HK-2 (cell line): ENCODE measurements around the gene ANO2.

ENCODE experiments used
- DNase-seq: peaks from one replicate; pipeline ENCODE4 v3.0.0-alpha.2; 2018; ENCODE audit not compliant: unreplicated experiment

ANO2 gene

GRCh38 chr12:5778821-5779220, 166.2 kb downstream of the ANO2 start:
- DNase-seq: no peak

- DNase-seq: no peak
These were observed 167.6 kb downstream of the ANO2 start for GRCh38 chr12:5777451-5777850.

- no peak for DNase-seq
These were observed 169.0 kb downstream of the ANO2 start for GRCh38 chr12:5776091-5776490.

GRCh38 chr12:5773550-5773949, 171.5 kb downstream of the ANO2 start:
- no peak for DNase-seq

- no peak for DNase-seq
These were observed 173.3 kb downstream of the ANO2 start for GRCh38 chr12:5771756-5772155.

- DNase-seq: no peak
These were observed 174.3 kb downstream of the ANO2 start for GRCh38 chr12:5770727-5771126.

GRCh38 chr12:5768581-5769196, 176.4 kb downstream of the ANO2 start:
- no peak for DNase-seq

- DNase-seq: no peak
These were observed 176.9 kb downstream of the ANO2 start for GRCh38 chr12:5768171-5768570.

- no peak for DNase-seq
These were observed 186.7 kb downstream of the ANO2 start for GRCh38 chr12:5758347-5758746.

GRCh38 chr12:5756338-5756842, 188.7 kb downstream of the ANO2 start:
- no peak for DNase-seq

GRCh38 chr12:5748027-5748426, 197.0 kb downstream of the ANO2 start:
- DNase-seq: no peak

- no peak for DNase-seq
These were observed 198.1 kb downstream of the ANO2 start for GRCh38 chr12:5746917-5747316.

- DNase-seq: no peak
These were observed 198.8 kb downstream of the ANO2 start for GRCh38 chr12:5746036-5746908.

GRCh38 chr12:5745251-5745888, 199.7 kb downstream of the ANO2 start:
- peak; percentile 78 for DNase-seq

GRCh38 chr12:5742258-5742657, 202.8 kb downstream of the ANO2 start:
- DNase-seq: no peak

- no peak for DNase-seq
These were observed 205.1 kb downstream of the ANO2 start for GRCh38 chr12:5739917-5740316.

GRCh38 chr12:5737778-5738177, 207.3 kb downstream of the ANO2 start:
- DNase-seq: no peak

- no peak for DNase-seq
These were observed 208.5 kb downstream of the ANO2 start for GRCh38 chr12:5736527-5736926.

- DNase-seq: no peak
These were observed 209.0 kb downstream of the ANO2 start for GRCh38 chr12:5736016-5736415.

- DNase-seq: no peak
These were observed 211.1 kb downstream of the ANO2 start for GRCh38 chr12:5733916-5734315.

- no peak for DNase-seq
These were observed 211.8 kb downstream of the ANO2 start for GRCh38 chr12:5733136-5733755.

GRCh38 chr12:5730962-5731361, 214.1 kb downstream of the ANO2 start:
- DNase-seq: no peak
